Prostate gland (tissue), 1 donor: ENCODE data around the gene PTPRK.
A peak's percentile ranks its signal among the peaks of the same experiment; 100 is the strongest.

Experiments
- POLR2A ChIP-seq: fragments of 450-650 bp; IDR thresholded peaks from one replicate; pipeline ENCODE4 v1.6.1; 2016; ENCODE audit warnings: antibody characterized with exemption, mild to moderate bottlenecking
- POLR2AphosphoS5 ChIP-seq: sonication (generic); formaldehyde crosslinking; IDR thresholded peaks from one replicate; pipeline ENCODE4 v1.6.1; 2017; ENCODE audit warnings: antibody characterized with exemption

- TF ChIP-seq POLR2AphosphoS5 (peak; percentile 26), POLR2A (no peak)
Observed at GRCh38 chr6:128519132-128519930, 1.1 kb downstream of the PTPRK start.
